Coronary artery (tissue), 2 donors: ENCODE data around the gene NCK2.
A peak's percentile ranks its signal among the peaks of the same experiment; 100 is the strongest.

Experiments used
- DNase-seq: peaks from one replicate; pipeline ENCODE4 v3.0.0-alpha.2; 2017; ENCODE audit warnings: low spot score
- H3K27ac ChIP-seq, 2 donors: fragments of 200-600 bp; sonication (generic); one replicate each; pipeline ENCODE4 v1.5.1; 2016 to 2019
- H3K4me3 ChIP-seq: fragments of 200-600 bp; sonication (generic); 2 replicates; pipeline ENCODE4 v1.5.1; 2016; ENCODE audit warnings: mild to moderate bottlenecking, moderate library complexity
- TF ChIP-seq, protein P1 (sequence below): fragments of 200-600 bp; sonication (generic); IDR thresholded peaks from one replicate; pipeline ENCODE4 v1.5.1; 2019; ENCODE audit warnings: antibody characterized with exemption

Gene NCK2

DNA sequence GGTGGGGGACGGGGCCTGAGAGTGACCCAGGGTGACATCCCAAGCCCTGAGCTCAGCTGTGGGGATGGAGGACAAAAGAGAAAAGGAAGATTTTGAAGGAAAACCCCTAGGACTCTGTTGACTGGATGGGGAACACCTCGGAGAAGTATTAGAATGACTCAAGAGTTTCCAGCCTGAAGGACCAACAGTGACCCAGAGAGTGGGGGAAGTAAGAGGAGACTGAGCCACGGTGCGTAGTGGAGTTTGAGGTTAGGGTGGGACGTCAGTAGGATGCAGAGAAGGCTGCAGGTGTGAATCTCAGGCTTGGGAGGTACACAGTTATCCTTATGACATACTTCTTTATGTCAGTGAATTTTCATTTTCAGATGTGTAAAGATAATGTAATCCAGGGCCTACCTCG, 119.5 kb downstream of the NCK2 start:
- DNase-seq = peak; percentile 9
- Histone ChIP-seq H3K27ac (no peak overlapping the region), H3K4me3 (no peak overlapping the region)
- TF ChIP-seq, protein P1, sequence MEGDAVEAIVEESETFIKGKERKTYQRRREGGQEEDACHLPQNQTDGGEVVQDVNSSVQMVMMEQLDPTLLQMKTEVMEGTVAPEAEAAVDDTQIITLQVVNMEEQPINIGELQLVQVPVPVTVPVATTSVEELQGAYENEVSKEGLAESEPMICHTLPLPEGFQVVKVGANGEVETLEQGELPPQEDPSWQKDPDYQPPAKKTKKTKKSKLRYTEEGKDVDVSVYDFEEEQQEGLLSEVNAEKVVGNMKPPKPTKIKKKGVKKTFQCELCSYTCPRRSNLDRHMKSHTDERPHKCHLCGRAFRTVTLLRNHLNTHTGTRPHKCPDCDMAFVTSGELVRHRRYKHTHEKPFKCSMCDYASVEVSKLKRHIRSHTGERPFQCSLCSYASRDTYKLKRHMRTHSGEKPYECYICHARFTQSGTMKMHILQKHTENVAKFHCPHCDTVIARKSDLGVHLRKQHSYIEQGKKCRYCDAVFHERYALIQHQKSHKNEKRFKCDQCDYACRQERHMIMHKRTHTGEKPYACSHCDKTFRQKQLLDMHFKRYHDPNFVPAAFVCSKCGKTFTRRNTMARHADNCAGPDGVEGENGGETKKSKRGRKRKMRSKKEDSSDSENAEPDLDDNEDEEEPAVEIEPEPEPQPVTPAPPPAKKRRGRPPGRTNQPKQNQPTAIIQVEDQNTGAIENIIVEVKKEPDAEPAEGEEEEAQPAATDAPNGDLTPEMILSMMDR = no peak

DNA sequence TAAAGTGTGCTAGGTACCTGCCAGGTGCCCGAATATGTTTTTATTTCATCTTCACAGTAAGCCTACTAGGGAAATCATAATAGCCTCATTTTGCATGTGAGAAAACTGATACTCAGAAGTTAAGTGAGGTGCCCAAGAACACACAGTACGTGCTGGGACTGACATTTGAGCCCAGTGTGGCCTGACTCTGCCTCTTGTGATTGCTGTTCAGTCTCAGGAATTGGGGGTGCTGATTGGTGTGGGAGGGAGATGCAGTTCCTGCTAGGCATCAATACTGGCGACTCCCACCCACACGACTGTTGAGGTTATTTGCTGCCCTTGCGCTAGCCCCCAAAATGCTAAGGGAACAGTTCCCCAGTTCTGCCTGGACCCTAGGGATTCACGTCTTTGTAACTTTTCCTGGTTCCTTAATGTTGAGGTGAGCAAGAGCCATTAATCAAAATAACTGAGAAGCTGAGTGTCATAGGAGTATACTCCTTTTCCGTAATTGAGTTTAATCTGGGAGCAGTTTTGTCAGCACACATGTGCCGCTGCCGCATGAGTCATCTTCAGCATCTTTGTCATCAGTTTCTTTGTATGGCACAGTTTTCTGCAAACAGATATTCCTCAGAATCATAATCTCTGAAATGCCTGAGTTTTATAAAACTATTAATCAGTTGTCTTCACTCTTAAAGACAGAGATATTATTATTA, 120.7 kb downstream of the NCK2 start:
- Histone ChIP-seq H3K4me3 (no peak overlapping the region), H3K27ac (no peak overlapping the region)
- DNase-seq = peak; percentile 55
- TF ChIP-seq, protein P1 = no peak

DNA sequence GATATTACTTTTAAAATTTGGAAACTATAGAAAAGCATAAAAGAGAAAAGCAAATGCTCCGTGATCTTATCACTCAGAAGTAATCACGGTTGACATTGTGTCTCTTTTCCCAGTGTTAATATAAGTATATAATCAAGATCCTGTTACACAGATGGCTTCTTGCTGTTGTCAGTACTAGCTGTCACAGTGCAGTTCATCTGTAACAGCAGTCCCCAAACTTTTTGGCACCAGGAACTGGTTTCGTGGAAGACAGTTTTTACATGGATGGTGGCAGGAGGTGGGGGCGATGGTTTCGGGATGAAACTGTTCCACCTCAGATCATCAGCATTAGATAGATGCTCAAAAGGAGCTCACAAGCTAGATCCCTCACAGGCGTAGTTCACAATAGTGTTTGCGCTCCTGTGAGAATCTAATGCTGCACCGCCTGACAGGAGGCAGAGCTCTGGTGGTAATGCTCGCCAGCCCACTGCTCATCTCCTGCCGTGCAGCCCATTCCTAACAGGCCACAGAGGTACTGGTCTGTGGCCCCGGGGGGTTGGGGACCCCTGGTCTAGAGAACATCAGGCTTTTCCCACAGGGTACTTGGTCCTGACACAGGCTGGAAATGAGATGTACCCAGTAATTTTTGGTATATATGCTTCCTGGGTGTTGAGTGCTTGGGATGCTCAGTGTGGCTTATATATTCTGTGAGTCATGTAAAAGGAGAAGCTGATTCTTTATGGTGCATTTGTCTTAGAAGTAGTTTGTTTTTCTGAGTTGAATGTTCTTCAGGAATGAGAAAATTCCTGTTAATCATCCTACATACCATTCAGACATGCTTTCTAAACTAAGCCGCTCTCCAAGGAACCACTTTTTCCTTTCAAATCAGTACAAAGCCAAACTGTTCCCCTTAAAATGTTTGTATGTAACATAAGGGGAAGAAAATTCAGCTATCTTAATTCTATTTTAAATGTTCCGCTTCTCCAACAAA, 121.8 kb downstream of the NCK2 start:
- H3K27ac ChIP-seq = peak overlapping the region in 1 of 2 donors; percentile 17
- TF ChIP-seq, protein P1 = no peak
- H3K4me3 ChIP-seq = no peak overlapping the region
- DNase-seq = peak; percentile 53

DNA sequence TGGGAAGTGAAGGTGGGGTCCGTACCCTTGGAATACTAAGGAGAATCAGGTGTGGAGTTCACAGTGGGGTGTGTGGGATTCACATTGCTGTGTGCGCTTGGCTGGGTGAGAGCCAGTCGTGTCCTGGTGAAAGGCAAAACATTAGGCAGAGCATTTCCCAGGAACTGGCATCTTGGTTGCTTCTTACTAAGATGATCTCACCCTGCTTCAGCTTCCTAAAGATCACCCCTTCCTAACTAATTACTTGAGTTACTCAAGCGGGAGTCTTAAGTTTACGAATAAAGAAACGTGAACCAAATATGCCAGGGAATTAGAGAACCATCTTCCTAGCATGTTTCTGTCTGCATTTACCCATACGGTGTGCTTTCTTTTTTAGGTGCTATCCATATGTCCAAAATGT, 122.9 kb downstream of the NCK2 start:
- no peak overlapping the region for H3K27ac ChIP-seq
- DNase-seq = peak; percentile 17
- TF ChIP-seq, protein P1 = no peak

DNA sequence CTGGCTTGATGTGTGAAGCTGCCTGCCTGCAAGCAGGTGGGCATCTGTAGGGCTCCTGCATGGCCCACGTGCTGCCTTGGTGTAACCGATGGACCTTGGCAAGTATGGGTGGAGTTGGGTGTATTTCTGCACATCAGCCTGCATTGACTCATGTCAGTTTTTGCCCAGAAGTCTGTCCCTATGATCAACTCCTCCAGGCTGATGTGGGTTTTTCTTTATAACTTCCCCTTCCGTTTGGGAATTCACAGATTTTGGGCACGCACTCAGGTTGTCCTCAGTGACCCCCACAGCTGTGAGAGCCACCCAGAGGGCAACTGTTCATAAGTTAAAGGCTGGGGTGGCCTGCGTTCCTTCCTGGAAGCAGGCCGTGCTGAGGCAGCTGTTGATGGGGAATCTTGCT, 123.3 kb downstream of the NCK2 start:
- Histone ChIP-seq H3K27ac (no peak overlapping the region), H3K4me3 (no peak overlapping the region)
- TF ChIP-seq, protein P1 = no peak
- DNase-seq = peak; percentile 47

More for the DNA sequence above, 122.9 kb downstream of the NCK2 start:
- H3K4me3 ChIP-seq = no peak overlapping the region

DNA sequence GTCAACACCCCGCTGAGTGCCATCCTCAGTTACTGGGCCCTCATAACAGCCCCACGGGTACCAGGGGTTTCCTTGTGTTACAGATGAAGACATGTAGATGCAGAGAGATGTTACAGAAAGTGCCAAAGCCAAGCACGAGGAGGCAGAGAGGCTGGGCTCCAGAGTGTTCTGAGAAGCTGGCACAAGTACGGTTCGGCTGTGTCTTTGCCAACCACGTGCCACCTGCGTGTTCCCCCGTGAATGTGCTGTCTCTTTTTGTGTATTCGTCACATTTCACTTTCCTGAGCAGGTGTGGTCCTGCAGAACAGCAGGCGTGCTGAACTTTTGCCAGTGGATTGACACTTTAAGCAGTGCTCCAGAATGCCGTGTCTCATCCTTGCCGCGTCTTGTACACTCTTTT, 124.6 kb downstream of the NCK2 start:
- Histone ChIP-seq H3K4me3 (no peak overlapping the region), H3K27ac (no peak overlapping the region)
- no peak for DNase-seq
- TF ChIP-seq, protein P1 = no peak
